HG02852 (cell line): ENCODE results near the gene GABRG3.

Experiments
- ATAC-seq: cut with Tn5 transposase; IDR thresholded peaks from one replicate; pipeline ENCODE4 v1.9.1; 2021; ENCODE audit warnings: mild to moderate bottlenecking, moderate library complexity; ENCODE audit not compliant: unreplicated experiment

Gene GABRG3

GRCh38 chr15:27061739-27062138, 90.8 kb downstream of the GABRG3 start:
- no peak for ATAC-seq

- ATAC-seq = no peak
Measured at GRCh38 chr15:27062951-27063350, 92.0 kb downstream of the GABRG3 start.

DNA sequence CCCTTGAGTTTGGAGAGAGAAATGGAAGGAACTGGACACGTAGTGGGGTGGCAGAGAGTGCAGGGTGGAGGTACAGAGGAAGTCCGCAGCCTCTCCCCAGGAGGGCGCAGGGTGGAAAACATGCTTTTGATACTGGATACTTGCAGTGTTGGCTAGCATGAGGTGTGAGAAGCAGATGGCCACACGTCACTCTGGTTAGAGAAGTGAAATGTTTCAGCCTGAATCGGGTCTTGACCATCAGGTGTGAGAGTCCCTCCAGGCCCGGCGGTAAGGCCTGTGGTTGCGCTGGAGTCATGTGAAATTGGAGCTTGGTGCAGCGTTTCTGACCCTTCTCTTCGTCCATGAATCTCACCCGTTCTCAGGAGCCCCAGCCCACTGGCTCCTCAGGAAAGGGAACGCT, 93.1 kb downstream of the GABRG3 start:
- no peak for ATAC-seq

DNA sequence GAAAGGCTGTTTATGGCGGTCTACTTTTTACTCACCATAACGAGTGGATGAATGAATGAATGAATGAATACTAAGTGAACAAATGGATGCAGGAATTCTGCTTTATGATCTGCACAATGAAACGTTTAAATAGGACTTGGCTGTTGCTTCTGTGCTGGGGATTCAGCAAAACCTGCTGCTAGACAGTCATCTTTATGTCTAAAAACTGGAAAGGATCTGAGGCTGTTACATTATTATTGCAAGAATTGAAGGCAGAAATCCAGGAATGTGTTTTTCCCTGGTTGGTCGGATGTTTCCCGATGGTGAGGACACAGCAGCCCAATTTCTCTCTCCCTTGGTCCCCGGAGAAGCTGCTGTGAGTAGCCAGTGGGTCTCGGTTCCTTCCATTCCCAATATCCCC, 94.2 kb downstream of the GABRG3 start:
- no peak for ATAC-seq

DNA sequence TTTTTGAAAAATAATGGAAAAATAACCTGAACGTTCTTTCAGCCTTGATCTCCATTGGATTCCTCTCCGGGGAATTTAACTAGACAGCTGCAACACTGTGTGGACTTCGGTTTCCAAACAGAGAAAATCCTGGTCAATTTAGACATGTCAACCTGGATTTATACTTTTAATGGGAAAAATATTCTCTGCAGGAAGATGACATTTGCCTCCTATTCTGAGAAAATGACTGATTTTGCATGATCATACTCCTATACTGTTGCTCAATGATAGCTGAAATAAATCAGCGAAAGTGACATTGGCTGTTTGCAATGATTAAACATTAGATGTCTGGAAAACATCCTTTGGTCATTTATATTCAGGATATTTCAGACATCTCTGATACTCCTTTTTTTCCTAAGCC, 94.8 kb downstream of the GABRG3 start:
- no peak for ATAC-seq

GRCh38 chr15:27066446-27066845, 95.5 kb downstream of the GABRG3 start:
- no peak for ATAC-seq

GRCh38 chr15:27067175-27067574, 96.2 kb downstream of the GABRG3 start:
- ATAC-seq = no peak

DNA sequence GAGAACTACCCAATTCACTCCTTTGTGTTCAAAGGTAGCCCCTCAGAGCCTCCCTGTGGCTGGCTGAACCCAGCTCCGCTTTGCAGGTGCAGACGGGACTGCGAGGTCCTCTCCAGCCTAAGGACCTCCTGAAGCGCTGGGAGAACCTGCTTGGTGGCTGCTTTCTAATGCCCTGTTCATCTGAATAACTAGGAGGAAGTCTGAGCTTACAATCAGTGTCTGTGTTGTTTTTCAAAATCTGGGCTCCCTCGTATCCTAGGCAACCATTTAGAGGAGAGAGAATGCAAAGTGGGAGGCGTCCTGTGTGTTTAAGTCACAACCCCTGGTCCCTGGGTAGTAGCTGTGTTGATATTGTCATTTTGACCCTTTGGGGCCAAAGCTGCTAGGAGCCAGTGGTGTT, 99.9 kb downstream of the GABRG3 start:
- no peak for ATAC-seq

- no peak for ATAC-seq
Measured at GRCh38 chr15:27074179-27074578, 103.2 kb downstream of the GABRG3 start.

GRCh38 chr15:27077790-27078189, 106.8 kb downstream of the GABRG3 start:
- no peak for ATAC-seq

- ATAC-seq = no peak
Measured at GRCh38 chr15:27081676-27082418, 110.9 kb downstream of the GABRG3 start.

DNA sequence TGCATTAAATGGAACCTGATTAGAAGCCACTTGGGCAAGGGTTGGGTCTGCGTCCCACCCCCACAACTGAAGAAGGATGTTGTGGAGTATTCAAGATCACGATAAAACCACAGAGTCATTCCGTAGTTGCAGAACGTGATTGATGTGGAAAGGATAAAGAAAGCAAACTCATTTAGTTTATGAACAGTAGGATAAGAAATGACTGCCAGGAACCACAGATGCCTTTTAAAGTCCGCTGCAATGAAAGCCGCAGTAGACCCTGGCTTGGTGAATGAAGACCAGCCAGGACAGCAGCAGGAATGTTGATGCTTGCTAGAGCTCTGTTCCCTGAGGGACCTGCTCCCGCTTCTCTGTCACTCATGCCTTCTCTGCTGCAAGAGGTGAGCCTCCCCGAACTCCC, 111.5 kb downstream of the GABRG3 start:
- ATAC-seq = no peak

- ATAC-seq = no peak
Measured at GRCh38 chr15:27084844-27085243, 113.9 kb downstream of the GABRG3 start.

DNA sequence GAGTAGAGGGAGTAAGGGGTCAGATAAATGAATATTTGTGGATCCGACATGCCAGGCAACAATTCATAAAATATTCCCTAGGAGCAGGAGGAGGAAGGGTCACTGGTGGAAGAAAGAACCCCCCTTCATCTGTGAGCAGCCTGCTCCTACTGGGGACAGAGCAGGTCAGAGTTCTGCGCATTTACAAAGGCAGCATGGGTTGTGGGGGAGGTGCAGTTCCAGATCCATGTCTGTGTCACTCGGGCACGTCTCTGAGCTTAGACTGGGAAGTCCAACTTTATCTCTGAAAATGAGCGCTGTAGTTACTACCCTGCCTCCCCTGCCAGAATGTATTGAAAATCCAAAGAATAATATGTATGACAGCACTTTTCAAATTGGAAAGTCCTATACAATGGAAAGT, 115.2 kb downstream of the GABRG3 start:
- no peak for ATAC-seq

GRCh38 chr15:27086805-27087204, 115.8 kb downstream of the GABRG3 start:
- no peak for ATAC-seq

- no peak for ATAC-seq
Measured at GRCh38 chr15:27087651-27088583, 116.9 kb downstream of the GABRG3 start.

DNA sequence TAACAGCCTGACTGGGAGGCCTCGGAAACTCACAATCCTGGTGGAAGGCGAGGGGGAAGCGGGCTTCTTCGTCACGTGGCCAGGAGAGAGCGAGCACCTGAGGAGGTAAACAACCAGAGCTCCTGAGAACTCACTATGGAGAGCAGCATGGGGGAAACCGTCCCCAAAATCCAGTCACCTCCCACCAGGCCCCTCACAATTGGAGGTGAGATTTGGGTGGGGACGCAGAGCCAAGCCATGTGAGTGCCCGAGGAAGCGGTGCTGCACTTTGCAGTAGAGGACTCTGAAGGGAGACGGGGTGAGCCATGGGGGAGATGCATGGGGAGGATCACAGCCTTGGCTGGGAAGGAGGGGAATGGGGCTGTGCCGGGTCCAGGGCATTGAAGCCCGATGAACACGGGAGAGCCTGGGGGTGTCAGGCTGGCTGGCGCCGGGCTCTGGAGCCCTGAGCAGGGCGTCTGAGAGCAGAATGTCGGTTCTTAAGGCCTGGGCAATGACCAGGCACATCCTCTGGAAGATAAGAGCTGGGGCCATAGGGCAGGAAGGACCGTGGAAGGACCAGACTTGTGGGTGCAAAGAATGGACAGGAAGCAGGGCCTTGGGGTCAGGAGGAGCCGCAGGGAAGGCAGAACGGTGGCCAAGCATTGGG, 117.7 kb downstream of the GABRG3 start:
- no peak for ATAC-seq

- ATAC-seq = no peak
Measured at GRCh38 chr15:27089233-27089586, 118.2 kb downstream of the GABRG3 start.

- no peak for ATAC-seq
Measured at GRCh38 chr15:27089676-27090075, 118.7 kb downstream of the GABRG3 start.

- ATAC-seq = no peak
Measured at GRCh38 chr15:27091270-27091940, 120.4 kb downstream of the GABRG3 start.

DNA sequence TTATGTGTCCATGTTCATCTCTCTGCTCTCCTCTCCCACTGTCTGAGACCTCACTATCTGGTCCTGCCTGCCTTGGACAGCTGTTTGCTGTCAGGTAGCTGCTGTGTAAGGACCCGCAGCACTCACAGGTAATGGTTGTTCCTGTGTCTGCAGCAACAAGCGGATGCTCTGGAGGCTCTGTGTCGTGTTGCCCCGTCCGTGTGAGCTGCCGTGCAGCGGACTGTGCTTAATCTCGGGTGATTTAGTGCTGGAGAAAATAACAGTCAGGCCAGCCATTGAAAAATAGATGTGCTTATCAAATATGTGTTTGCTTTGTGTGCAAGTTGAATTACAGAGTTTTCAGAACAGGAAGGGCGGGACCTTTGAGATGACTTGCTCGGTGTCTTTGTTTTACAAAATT, 121.4 kb downstream of the GABRG3 start:
- no peak for ATAC-seq
